OCI-LY7 (cell line): ENCODE results near the gene KHSRP.

Experiments used
- CTCF ChIP-seq: fragments of 200-600 bp; sonication (generic); conservative IDR thresholded peaks from 2 replicates; pipeline ENCODE4 v1.5.1; 2014; ENCODE audit warnings: mild to moderate bottlenecking, antibody characterized with exemption, low read length, moderate library complexity, mixed read lengths
- EZH2phosphoT487 ChIP-seq: fragments of 200-600 bp; sonication (generic); IDR thresholded peaks from 2 replicates; pipeline ENCODE4 v1.6.1; 2018; ENCODE audit warnings: low read depth, borderline replicate concordance, mild to moderate bottlenecking, mixed run types, antibody characterized with exemption, low read length, moderate library complexity, mixed read lengths

- TF ChIP-seq EZH2phosphoT487 = no peak
- peak; percentile 85 for TF ChIP-seq CTCF
These were observed 35.7 kb upstream of the KHSRP start for GRCh38 chr19:6460099-6460884.
